Measurements from ENCODE around the gene FGF2. TPM values are rescaled to one million over a fixed set of nuclear protein-coding genes. Genes with fewer than 3 reads are reported as not detected.
A peak's percentile ranks its signal among the peaks of the same experiment; 100 is the strongest.

The FGF2 gene
- total RNA-seq, 1 experiment from 2014 or later: 3.8 TPM

DNA sequence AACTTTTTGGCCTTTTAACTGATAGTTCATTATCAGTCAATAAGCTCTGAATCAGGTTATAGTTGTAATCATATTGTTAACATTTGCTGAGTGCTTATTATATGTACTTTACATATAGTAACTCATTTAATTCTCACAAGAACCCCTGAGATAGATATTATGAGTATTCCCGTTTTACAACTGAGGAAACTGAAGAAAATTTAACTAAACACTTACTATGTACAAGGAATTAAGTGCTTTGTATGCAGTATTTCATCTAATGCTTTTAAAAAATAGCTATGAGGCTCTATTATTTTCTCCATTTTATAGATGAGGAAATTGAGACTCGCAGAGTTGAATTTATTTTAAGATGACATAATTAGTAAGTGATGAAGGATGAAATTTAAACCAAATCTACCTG lies 27.7 kb upstream of the FGF2 start:
- Histone ChIP-seq H3K9ac (ENCODE audit: low read length) (no peak overlapping the region), H3K79me2 (ENCODE audit: insufficient read depth, low read length) (no peaks in the 10 kb centered on the region), H3K27me3 (ENCODE audit: insufficient read depth, low read length) (no peaks in the 10 kb centered on the region), H4K20me1 (ENCODE audit: insufficient read depth) (no peaks in the 10 kb centered on the region), H2AFZ (ENCODE audit: low read depth, low read length, poor library complexity, severe bottlenecking) (peak overlapping the region; percentile 96), H3K4me3 (replicated peaks in 1 of 2; ENCODE audit: low read depth in 1 of 2, low read length in 2 of 2) (no peak overlapping the region), H3K4me1 (ENCODE audit: control insufficient read depth in 1 of 2, insufficient read depth in 2 of 2, low read length in 2 of 2) (peaks cover 11 to 16% of the 10 kb centered on the region in 2 experiments; a peak in 3 of 4 replicates), H3K36me3 (ENCODE audit: control insufficient read depth in 1 of 2, insufficient read depth in 2 of 2, low read length in 2 of 2) (no peaks in the 10 kb centered on the region), H3K9me2 (ENCODE audit: insufficient read depth) (no peaks in the 10 kb centered on the region), H3K9me3 (ENCODE audit: control insufficient read depth in 1 of 2, insufficient read depth in 1 of 2, low read depth in 1 of 2, low read length in 2 of 2) (no peaks in the 10 kb centered on the region), H3K27ac (ENCODE audit: low read depth, low read length) (peak overlapping the region; percentile 54; the same call in 1 of the 2 replicates), H3K4me2 (ENCODE audit: low read length) (no peak overlapping the region)
- intact Hi-C loops (cut with micrococcal nuclease): no loop called here
- RAD21 ChIA-PET (ENCODE audit: low non-redundant PET in 1 of 2, low total read pairs in 2 of 2, uncharacterized antibody in 2 of 2, unreplicated experiment in 2 of 2): no interaction called here
- POLR2A ChIA-PET: interaction anchor here (2.1 kb wide), 1 partner anchor 124 kb away, joined by 4 read pairs; the partner anchor contains the start of gene NUDT6
- DNase-seq (ENCODE audit: low read depth, low spot score) (no peak), ATAC-seq (no peak)
- no peak for TF ChIP-seq SP1 (IDR thresholded peaks at IDR 0.05; ENCODE audit: low read depth)
- TF ChIP-seq, protein P1, sequence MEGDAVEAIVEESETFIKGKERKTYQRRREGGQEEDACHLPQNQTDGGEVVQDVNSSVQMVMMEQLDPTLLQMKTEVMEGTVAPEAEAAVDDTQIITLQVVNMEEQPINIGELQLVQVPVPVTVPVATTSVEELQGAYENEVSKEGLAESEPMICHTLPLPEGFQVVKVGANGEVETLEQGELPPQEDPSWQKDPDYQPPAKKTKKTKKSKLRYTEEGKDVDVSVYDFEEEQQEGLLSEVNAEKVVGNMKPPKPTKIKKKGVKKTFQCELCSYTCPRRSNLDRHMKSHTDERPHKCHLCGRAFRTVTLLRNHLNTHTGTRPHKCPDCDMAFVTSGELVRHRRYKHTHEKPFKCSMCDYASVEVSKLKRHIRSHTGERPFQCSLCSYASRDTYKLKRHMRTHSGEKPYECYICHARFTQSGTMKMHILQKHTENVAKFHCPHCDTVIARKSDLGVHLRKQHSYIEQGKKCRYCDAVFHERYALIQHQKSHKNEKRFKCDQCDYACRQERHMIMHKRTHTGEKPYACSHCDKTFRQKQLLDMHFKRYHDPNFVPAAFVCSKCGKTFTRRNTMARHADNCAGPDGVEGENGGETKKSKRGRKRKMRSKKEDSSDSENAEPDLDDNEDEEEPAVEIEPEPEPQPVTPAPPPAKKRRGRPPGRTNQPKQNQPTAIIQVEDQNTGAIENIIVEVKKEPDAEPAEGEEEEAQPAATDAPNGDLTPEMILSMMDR (IDR thresholded peaks at IDR 0.05 in 2 of 3, conservative IDR thresholded peaks at IDR 0.05 in 1 of 3; ENCODE audit: borderline replicate concordance in 1 of 3, insufficient read depth in 1 of 3, low read depth in 2 of 3, low read length in 2 of 3): no peak
- no TSS peak for BruUV-seq (replicated peaks)
- CTCF ChIA-PET: interaction anchor here (1.0 kb wide), 1 partner anchor 10 kb away, joined by 3 read pairs; no protein-coding TSS in a partner anchor

DNA sequence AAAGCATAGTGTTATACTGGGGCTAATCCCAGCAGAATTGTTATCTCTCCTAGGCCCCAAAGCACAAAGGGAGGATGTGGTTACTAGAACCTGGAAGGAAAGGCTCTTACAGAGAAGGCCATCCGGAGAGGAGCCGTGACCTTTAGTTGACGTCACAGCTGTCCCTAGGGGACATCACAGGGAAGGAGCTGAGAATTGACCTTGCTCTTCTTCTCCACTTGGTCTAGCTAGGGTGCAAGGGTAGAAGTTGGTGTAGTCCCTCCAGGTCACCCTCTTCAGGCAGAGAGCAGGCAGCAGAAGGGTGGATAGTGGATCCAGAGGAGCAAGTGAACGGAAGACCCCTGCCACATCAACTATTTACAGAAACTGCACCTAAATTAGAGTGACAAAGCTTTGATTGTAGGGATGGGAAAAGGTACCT lies 22.8 kb upstream of the FGF2 start:
- RAD21 ChIA-PET (ENCODE audit: low non-redundant PET in 1 of 2, low total read pairs in 2 of 2, uncharacterized antibody in 2 of 2, unreplicated experiment in 2 of 2): no interaction called here
- Histone ChIP-seq H2AFZ (ENCODE audit: low read depth, low read length, poor library complexity, severe bottlenecking) (no peak overlapping the region), H3K9me2 (ENCODE audit: insufficient read depth) (no peaks in the 10 kb centered on the region), H3K79me2 (ENCODE audit: insufficient read depth, low read length) (no peaks in the 10 kb centered on the region), H3K4me1 (ENCODE audit: control insufficient read depth in 1 of 2, insufficient read depth in 2 of 2, low read length in 2 of 2) (peaks cover 0 to under 1% of the 10 kb centered on the region in 2 experiments; a peak in 1 of 4 replicates), H3K4me2 (ENCODE audit: low read length) (no peak overlapping the region), H3K27me3 (ENCODE audit: insufficient read depth, low read length) (no peaks in the 10 kb centered on the region), H3K27ac (ENCODE audit: low read depth, low read length) (no peak overlapping the region), H3K36me3 (ENCODE audit: control insufficient read depth in 1 of 2, insufficient read depth in 2 of 2, low read length in 2 of 2) (no peaks in the 10 kb centered on the region), H3K9me3 (ENCODE audit: control insufficient read depth in 1 of 2, insufficient read depth in 1 of 2, low read depth in 1 of 2, low read length in 2 of 2) (no peaks in the 10 kb centered on the region), H4K20me1 (ENCODE audit: insufficient read depth) (no peaks in the 10 kb centered on the region), H3K4me3 (replicated peaks in 1 of 2; ENCODE audit: low read depth in 1 of 2, low read length in 2 of 2) (no peak overlapping the region), H3K9ac (ENCODE audit: low read length) (no peak overlapping the region)
- DNase-seq (ENCODE audit: low read depth, low spot score) (no peak), ATAC-seq (no peak)
- no TSS peak for BruUV-seq (replicated peaks)
- TF ChIP-seq ELF1 (IDR thresholded peaks at IDR 0.05; ENCODE audit: borderline replicate concordance, low read depth) (no peak), FOSL1 (IDR thresholded peaks at IDR 0.05; ENCODE audit: low read depth) (no peak), EGR1 (IDR thresholded peaks at IDR 0.05; ENCODE audit: low read depth) (no peak), SP1 (IDR thresholded peaks at IDR 0.05; ENCODE audit: low read depth) (no peak), POLR2AphosphoS5 (IDR thresholded peaks at IDR 0.05; ENCODE audit: low read depth, low read length) (no peak), CBX3 (IDR thresholded peaks at IDR 0.05; ENCODE audit: low read depth) (no peak), RAD21 (IDR thresholded peaks at IDR 0.05; ENCODE audit: low read depth) (no peak), EZH2phosphoT487 (IDR thresholded peaks at IDR 0.05; ENCODE audit: borderline replicate concordance) (no peak), SRF (IDR thresholded peaks at IDR 0.05; ENCODE audit: low read depth) (no peak), JUND (IDR thresholded peaks at IDR 0.05) (no peak), SIN3A (IDR thresholded peaks at IDR 0.05; ENCODE audit: low read depth) (no peak), CEBPB (IDR thresholded peaks at IDR 0.05; ENCODE audit: low read depth) (no peak)
- TF ChIP-seq, protein P1 (IDR thresholded peaks at IDR 0.05 in 2 of 3, conservative IDR thresholded peaks at IDR 0.05 in 1 of 3; ENCODE audit: borderline replicate concordance in 1 of 3, insufficient read depth in 1 of 3, low read depth in 2 of 3, low read length in 2 of 3): no peak
- TF ChIP-seq, protein P2, sequence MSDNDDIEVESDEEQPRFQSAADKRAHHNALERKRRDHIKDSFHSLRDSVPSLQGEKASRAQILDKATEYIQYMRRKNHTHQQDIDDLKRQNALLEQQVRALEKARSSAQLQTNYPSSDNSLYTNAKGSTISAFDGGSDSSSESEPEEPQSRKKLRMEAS (IDR thresholded peaks at IDR 0.05): no peak
- TF ChIP-seq, protein P3, sequence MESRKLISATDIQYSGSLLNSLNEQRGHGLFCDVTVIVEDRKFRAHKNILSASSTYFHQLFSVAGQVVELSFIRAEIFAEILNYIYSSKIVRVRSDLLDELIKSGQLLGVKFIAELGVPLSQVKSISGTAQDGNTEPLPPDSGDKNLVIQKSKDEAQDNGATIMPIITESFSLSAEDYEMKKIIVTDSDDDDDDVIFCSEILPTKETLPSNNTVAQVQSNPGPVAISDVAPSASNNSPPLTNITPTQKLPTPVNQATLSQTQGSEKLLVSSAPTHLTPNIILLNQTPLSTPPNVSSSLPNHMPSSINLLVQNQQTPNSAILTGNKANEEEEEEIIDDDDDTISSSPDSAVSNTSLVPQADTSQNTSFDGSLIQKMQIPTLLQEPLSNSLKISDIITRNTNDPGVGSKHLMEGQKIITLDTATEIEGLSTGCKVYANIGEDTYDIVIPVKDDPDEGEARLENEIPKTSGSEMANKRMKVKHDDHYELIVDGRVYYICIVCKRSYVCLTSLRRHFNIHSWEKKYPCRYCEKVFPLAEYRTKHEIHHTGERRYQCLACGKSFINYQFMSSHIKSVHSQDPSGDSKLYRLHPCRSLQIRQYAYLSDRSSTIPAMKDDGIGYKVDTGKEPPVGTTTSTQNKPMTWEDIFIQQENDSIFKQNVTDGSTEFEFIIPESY (IDR thresholded peaks at IDR 0.05; ENCODE audit: extremely low read depth, insufficient replicate concordance, low read length): no peak
- POLR2A ChIA-PET: no interaction called here
- intact Hi-C loops (cut with micrococcal nuclease): no loop called here
- CTCF ChIA-PET: no interaction called here

Data from HCT116 (cell line).